ENCODE results near the gene TRPC5OS. TPM values are rescaled to one million over a fixed set of nuclear protein-coding genes. Genes with fewer than 3 reads are reported as not detected.

The TRPC5OS gene
- 0.14 TPM in 1 of 2 replicates, not detected in the other for total RNA-seq

DNA sequence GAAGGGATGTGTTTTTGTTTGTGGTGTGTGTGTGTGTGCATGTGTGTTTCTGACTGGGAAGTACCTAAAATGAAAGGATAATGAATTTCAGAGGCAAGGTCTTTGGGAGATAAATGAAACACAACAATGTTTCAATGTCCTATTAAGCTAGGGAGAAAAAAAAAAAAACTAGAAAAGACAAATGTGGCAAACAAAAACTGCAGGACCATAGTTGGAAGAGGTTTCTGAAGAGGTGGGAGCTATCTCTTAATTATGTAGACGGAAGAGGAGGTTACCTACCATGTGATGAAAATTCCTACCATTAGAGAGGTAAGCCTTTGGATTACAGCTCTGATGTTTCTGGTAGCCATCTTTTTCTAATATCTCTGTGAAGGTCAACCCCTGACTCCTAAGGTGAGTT is at the start of gene TRPC5OS:
TRPC5OS (plus strand) TSS at position 301 of the 400 bp plus-strand sequence. CDS start 25,669 bp downstream, outside the sequence.

Other genes with a start within 250 kb of the TRPC5OS start
- gene ALG13, start 195.0 kb upstream of the TRPC5OS start, total RNA-seq, result 83.2 and 88.4 TPM in 2 replicates
- gene TRPC5, start 206.6 kb downstream of the TRPC5OS start, total RNA-seq, result not detected in 2 replicates
- gene RTL4, start 206.8 kb downstream of the TRPC5OS start, total RNA-seq, result not detected in 2 replicates